Bronchial epithelial cell (primary cell): ENCODE measurements around the gene NUDT19. TPM values are rescaled to one million over a fixed set of nuclear protein-coding genes. Genes with fewer than 3 reads are reported as not detected.
"Not testable (repeated sequence)": the region's sequence is repeated elsewhere in the genome, so short reads cannot be mapped to it uniquely, and the experiment has no call there.

Experiments
- DNase-seq: peaks from one replicate; pipeline ENCODE4 v3.0.0-alpha.2; 2010; ENCODE audit warnings: low read depth
- FAIRE-seq: peaks from 2 replicates; lab custom pipeline; 2011; peaks lifted over from hg19 to GRCh38; lab: Jason Lieb, UNC
- H3K27me3 ChIP-seq: 2 replicates; pipeline ENCODE4 v1.5.1; 2011; ENCODE audit warnings: low read length; ENCODE audit not compliant: control insufficient read depth, insufficient read depth
- H3K36me3 ChIP-seq: 2 replicates; pipeline ENCODE4 v1.5.1; 2011; ENCODE audit warnings: low read length; ENCODE audit not compliant: control insufficient read depth, insufficient read depth
- H3K4me3 ChIP-seq: 2 replicates; pipeline ENCODE4 v1.5.1; 2011; ENCODE audit warnings: mild to moderate bottlenecking, low read depth, low read length, control low read depth
- total RNA-seq: library from RNA; depleted of rRNA; stranded (reverse); fragments of >200 nt; gene quantifications from 2 replicates; pipeline ENCODE4 v1.2.1, GENCODE V29; 2014
- TF ChIP-seq, protein P1 (sequence below): IDR thresholded peaks from 2 replicates; pipeline ENCODE4 v1.5.1; 2011; ENCODE audit warnings: mild to moderate bottlenecking, moderate library complexity, low read length, control low read depth, inconsistent platforms; ENCODE audit not compliant: insufficient read depth, severe bottlenecking

NUDT19 gene
- total RNA-seq, 1 donor from 2014 or later, result 5.5 TPM

DNA sequence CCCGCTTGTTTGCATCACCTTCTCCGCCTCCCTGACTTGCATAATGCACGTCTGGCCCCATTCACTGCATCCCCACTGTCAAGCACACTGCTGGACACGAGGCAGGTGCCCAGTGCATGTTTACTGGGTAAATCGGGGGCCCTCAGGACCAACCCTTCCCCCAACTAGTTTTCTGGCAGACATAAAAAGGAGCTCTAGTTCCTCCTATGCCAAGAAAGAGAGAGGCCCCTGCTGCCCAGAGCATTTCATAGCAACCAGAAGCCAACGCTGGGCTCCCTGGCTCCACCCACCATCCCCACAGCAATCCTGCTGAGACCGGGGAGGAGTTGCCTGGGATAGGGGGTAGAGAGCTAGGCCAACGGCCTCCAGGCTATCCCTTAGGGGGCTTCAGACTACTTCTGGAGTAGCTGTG lies 39.9 kb upstream of the NUDT19 start:
- H3K4me3 ChIP-seq, result no peak overlapping the region
- no peaks in the 10 kb centered on the region for H3K27me3 ChIP-seq
- FAIRE-seq (no peak), DNase-seq (no peak)
- TF ChIP-seq, protein P1, sequence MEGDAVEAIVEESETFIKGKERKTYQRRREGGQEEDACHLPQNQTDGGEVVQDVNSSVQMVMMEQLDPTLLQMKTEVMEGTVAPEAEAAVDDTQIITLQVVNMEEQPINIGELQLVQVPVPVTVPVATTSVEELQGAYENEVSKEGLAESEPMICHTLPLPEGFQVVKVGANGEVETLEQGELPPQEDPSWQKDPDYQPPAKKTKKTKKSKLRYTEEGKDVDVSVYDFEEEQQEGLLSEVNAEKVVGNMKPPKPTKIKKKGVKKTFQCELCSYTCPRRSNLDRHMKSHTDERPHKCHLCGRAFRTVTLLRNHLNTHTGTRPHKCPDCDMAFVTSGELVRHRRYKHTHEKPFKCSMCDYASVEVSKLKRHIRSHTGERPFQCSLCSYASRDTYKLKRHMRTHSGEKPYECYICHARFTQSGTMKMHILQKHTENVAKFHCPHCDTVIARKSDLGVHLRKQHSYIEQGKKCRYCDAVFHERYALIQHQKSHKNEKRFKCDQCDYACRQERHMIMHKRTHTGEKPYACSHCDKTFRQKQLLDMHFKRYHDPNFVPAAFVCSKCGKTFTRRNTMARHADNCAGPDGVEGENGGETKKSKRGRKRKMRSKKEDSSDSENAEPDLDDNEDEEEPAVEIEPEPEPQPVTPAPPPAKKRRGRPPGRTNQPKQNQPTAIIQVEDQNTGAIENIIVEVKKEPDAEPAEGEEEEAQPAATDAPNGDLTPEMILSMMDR, result no peak
- peaks cover 12% of the 10 kb centered on the region for H3K36me3 ChIP-seq

DNA sequence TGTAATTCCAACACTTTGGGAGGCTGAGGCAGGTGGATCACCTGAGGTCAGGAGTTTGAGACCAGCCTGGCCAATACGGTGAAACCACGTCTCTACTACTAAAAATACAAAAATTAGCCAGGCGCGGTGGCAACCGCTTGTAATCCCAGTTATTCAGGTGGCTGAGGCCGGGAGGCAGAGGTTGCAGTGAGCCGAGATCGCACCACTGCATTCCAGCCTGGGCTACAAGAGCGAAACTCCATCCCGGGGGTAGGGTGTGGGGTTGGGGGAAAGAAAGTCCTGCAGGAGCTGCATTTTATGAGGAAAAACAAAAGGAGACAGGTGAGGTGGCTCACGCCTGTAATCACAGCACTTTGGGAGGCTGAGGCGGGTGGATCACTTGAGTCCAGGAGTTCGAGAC lies 39.3 kb upstream of the NUDT19 start:
- H3K36me3 ChIP-seq, result peaks cover 12% of the 10 kb centered on the region
- not testable (repeated sequence) for H3K27me3 ChIP-seq, H3K4me3 ChIP-seq, DNase-seq, FAIRE-seq

DNA sequence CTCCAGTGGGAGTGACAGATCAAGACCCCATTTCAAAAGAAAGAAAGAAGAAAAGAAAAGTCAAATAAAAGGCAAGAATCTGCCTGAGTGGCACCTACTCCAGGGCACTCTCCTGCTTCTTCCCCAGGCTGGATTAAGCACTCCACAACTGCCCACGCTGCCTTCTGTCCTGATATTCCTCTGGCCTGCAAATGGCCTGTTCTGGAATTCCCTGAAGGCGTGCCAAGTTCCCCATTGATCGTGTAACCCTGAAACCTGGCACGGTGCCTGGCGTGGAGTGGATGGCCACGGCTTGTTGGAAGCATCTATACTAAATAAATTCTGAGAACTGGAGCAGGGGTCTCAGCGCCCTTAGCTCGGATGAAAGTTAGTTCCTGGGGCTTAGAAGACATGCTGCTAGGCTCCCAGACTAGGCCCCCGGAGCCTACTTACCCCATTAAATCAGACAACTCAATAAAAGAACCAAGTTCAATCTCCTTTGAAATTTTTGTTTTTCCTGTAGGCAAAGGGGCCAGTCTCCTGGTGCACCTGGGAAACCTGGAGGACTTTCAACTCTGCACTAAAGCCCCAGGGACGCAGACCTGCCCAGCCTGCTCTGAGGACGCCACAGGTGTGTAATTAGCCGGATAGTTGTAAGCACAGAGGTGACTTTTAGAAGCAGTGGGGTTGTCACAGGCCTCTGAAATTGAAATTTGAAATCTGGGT lies 38.6 kb upstream of the NUDT19 start:
- H3K36me3 ChIP-seq, result peaks cover 14% of the 10 kb centered on the region
- DNase-seq, result no peak
- TF ChIP-seq, protein P1, result no peak
- H3K27me3 ChIP-seq, result no peaks in the 10 kb centered on the region
- FAIRE-seq, result no peak
- H3K4me3 ChIP-seq, result no peak overlapping the region

DNA sequence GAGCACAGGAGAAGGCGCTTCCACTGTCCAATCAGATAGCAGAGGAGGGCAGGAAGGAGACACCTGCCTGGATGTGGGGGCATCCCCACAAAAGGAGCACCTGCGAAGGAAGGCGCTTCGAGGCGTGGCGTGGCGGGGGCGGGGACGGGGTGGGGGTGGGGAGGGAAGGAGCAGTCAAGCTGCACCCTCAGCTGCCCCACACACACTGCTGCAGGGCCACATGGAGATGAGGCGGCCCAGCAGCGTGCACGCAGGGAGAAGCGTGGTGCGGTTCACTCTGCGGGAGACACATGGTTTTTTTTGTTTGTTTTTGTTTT lies 38.1 kb upstream of the NUDT19 start:
- H3K4me3 ChIP-seq, result no peak overlapping the region
- TF ChIP-seq, protein P1, result no peak
- no peaks in the 10 kb centered on the region for H3K27me3 ChIP-seq
- FAIRE-seq (no peak), DNase-seq (no peak)
- H3K36me3 ChIP-seq, result peaks cover 15% of the 10 kb centered on the region

DNA sequence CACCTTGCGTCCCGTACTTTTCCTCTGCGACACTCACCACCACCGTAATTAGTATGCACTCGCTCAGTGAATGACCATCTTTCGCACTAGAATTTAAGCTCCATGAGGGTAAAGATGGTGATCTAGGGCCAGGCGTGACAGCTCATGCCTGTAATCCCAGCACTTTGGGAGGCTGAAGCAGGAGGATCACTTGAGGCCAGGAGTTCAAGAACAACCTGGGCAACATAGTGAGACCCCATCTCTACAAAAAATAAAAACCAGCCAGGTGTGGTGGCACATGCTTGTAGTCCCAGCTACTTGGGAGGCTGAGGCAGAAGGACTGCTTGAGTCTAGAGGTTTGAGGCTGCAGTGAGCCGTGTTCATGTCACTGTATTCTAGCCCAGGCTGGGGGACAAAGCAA lies 35.2 kb upstream of the NUDT19 start:
- not testable (repeated sequence) for H3K4me3 ChIP-seq, FAIRE-seq, H3K36me3 ChIP-seq, DNase-seq, H3K27me3 ChIP-seq

DNA sequence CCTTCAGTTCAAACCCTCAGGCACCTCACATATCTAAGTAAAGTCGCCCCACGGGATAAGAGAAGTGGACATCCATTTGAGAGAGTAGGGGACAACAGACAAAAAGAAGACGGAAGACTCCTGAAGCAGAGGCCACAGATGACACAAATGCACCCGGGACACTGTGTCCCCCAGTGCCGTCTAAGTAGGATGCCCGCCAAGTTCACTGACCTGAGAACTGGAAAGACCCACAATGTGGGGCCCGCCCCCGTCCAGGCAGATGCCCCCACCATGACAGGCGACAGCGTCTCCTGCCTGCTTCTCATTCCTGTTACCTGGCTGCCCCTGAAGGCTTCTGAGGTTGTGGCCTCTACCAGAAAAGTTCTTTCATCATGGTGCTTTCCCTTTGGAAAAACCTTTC lies 33.5 kb upstream of the NUDT19 start:
- TF ChIP-seq, protein P1, result no peak
- Histone ChIP-seq H3K27me3 (no peaks in the 10 kb centered on the region), H3K4me3 (no peak overlapping the region), H3K36me3 (peaks cover 7% of the 10 kb centered on the region)
- DNase-seq (no peak), FAIRE-seq (no peak)

DNA sequence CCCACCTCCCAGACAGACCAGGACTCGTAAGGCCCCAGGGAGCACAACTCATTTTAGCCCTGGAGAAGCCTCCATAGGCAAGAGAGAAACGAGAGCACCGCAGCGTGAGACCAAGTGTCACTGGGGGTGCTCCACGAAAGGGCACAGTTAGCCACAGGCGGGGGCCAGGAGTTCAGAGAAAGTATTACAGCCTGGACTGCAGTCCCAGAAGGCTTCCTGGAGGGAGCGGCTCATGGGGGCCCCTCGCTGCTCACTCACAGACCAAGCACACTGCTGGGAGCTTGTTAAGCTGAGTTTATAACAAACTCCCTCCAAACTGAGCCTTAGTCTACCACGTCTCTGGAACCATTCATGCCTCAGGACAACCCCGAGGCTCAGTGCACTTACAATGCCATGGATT lies 33.1 kb upstream of the NUDT19 start:
- Histone ChIP-seq H3K36me3 (peaks cover 6% of the 10 kb centered on the region), H3K27me3 (no peaks in the 10 kb centered on the region), H3K4me3 (no peak overlapping the region)
- TF ChIP-seq, protein P1, result no peak
- DNase-seq, result no peak
- no peak for FAIRE-seq
